Colonic mucosa (tissue), 4 donors: Measurements from ENCODE around the gene COMMD7. TPM values are rescaled to one million over a fixed set of nuclear protein-coding genes. Genes with fewer than 3 reads are reported as not detected.
A peak's percentile ranks its signal among the peaks of the same experiment; 100 is the strongest.

Experiments
- DNase-seq: peaks from one replicate; pipeline ENCODE4 v3.0.0-alpha.2; 2020
- H3K27ac ChIP-seq: fragments of 200-600 bp; one replicate; pipeline ENCODE4 v1.8.0; 2021
- H3K27me3 ChIP-seq: fragments of 200-600 bp; one replicate; pipeline ENCODE4 v1.8.0; 2021
- H3K36me3 ChIP-seq: fragments of 200-600 bp; one replicate; pipeline ENCODE4 v1.8.0; 2021
- H3K4me1 ChIP-seq: fragments of 200-600 bp; one replicate; pipeline ENCODE4 v1.8.0; 2021; ENCODE audit warnings: mild to moderate bottlenecking
- H3K4me3 ChIP-seq: fragments of 200-600 bp; one replicate; pipeline ENCODE4 v1.8.0; 2021
- H3K9ac ChIP-seq, 2 donors: one replicate each; pipeline ENCODE4 v1.7.0; 2013; ENCODE audit warnings: control low read depth in 2 of 2, low read depth in 2 of 2, low read length in 2 of 2
- H3K9me3 ChIP-seq: fragments of 200-600 bp; one replicate; pipeline ENCODE4 v1.8.0; 2021
- CTCF ChIP-seq: fragments of 200-600 bp; IDR thresholded peaks from one replicate; pipeline ENCODE4 v1.8.0; 2022; ENCODE audit warnings: antibody characterized with exemption, mild to moderate bottlenecking
- intact Hi-C: fragments of 100-400 bp; cut with DNase I; formaldehyde crosslinking; loops from one replicate; pipeline ENCODE4 v1.14.1; 2022
- total RNA-seq, 2 donors: library from RNA; stranded (reverse); fragmentation: NEBNext Ultra II Directional in 1 of 2; extraction: Animal tissue kit (Norgen Biotek cat#: 25700) in 1 of 2; gene quantifications; one replicate each; pipeline ENCODE4 v1.2.1, GENCODE V29; 2021
- donor health status: healthy.
- donor health status: DM: no; HTN: no; CAD: no.
- donor health status: DM: no; HTN: no; CAD: no.

The COMMD7 gene
- total RNA-seq, 2 donors from 2014 or later = 28.9 to 43.8 TPM

- no peaks in the 10 kb centered on the region for H3K27me3 ChIP-seq
- no peak for DNase-seq
- H3K4me1 ChIP-seq = no peaks in the 10 kb centered on the region
- TF ChIP-seq CTCF = no peak
- no peaks in the 10 kb centered on the region for H3K36me3 ChIP-seq
- H3K27ac ChIP-seq = no peak overlapping the region
- no peaks in the 10 kb centered on the region for H3K9me3 ChIP-seq
- no peak overlapping the region for H3K9ac ChIP-seq
- no peak overlapping the region for H3K4me3 ChIP-seq
- intact Hi-C loops = loop anchor here (10.0 kb wide), 1 partner anchor 255 kb away; no protein-coding TSS in a partner anchor
These were observed 36.4 kb upstream of the COMMD7 start for GRCh38 chr20:32779500-32780211.

GRCh38 chr20:32777177-32777956 lies 34.1 kb upstream of the COMMD7 start:
- Histone ChIP-seq H3K36me3 (no peaks in the 10 kb centered on the region), H3K4me1 (no peaks in the 10 kb centered on the region), H3K4me3 (no peak overlapping the region), H3K27me3 (no peaks in the 10 kb centered on the region), H3K9me3 (no peaks in the 10 kb centered on the region), H3K9ac (peak overlapping the region in 1 of 2 donors; percentile 12), H3K27ac (no peak overlapping the region)
- TF ChIP-seq CTCF = no peak
- no peak for DNase-seq
- intact Hi-C loops = loop anchor here (2.0 to 10.0 kb wide), 2 partner anchors 103 to 253 kb away; no protein-coding TSS in a partner anchor

GRCh38 chr20:32775336-32775991 lies 32.2 kb upstream of the COMMD7 start:
- H3K4me3 ChIP-seq = no peak overlapping the region
- H3K9me3 ChIP-seq = no peaks in the 10 kb centered on the region
- H3K27me3 ChIP-seq = no peaks in the 10 kb centered on the region
- H3K27ac ChIP-seq = no peak overlapping the region
- H3K36me3 ChIP-seq = no peaks in the 10 kb centered on the region
- intact Hi-C loops = loop anchor here (10.0 kb wide), 1 partner anchor 251 kb away; no protein-coding TSS in a partner anchor
- TF ChIP-seq CTCF = no peak
- no peak for DNase-seq
- H3K9ac ChIP-seq = no peak overlapping the region
- H3K4me1 ChIP-seq = no peaks in the 10 kb centered on the region

DNA sequence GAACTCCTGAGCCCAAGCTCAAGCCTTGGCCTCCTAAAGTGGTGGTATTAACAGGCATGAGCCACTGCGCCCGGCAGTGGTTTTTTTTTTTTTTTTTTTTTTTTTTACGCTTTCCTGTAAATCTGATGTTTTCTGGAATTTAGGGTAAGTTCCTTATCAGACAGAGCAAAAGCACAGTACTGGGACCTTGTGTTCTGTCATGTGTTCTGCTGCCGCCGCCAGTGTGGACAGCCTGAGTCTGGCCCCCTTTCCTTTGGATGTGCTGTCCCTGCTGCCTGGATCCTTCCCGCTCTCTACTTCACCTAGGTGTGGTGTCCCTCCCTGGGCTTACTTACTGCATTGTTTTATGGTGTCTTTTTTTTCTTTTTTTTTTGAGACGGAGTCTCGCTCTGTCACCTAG lies 30.6 kb upstream of the COMMD7 start:
- no peak for TF ChIP-seq CTCF
- no peak overlapping the region for H3K27ac ChIP-seq
- DNase-seq = no peak
- no peak overlapping the region for H3K9ac ChIP-seq
- no peaks in the 10 kb centered on the region for H3K4me1 ChIP-seq
- no peaks in the 10 kb centered on the region for H3K9me3 ChIP-seq
- intact Hi-C loops = loop anchor here (10.0 kb wide), 1 partner anchor 249 kb away; no protein-coding TSS in a partner anchor
- H3K27me3 ChIP-seq = no peaks in the 10 kb centered on the region
- H3K4me3 ChIP-seq = no peak overlapping the region
- no peaks in the 10 kb centered on the region for H3K36me3 ChIP-seq

GRCh38 chr20:32773223-32773622 lies 30.0 kb upstream of the COMMD7 start:
- Histone ChIP-seq H3K4me1 (no peaks in the 10 kb centered on the region), H3K9me3 (no peaks in the 10 kb centered on the region), H3K4me3 (no peak overlapping the region), H3K27me3 (no peaks in the 10 kb centered on the region), H3K9ac (no peak overlapping the region), H3K27ac (no peak overlapping the region), H3K36me3 (no peaks in the 10 kb centered on the region)
- no peak for DNase-seq
- no peak for TF ChIP-seq CTCF
- intact Hi-C loops = loop anchor here (10.0 kb wide), 1 partner anchor 248 kb away; no protein-coding TSS in a partner anchor
